Colonic mucosa (tissue), 4 donors: Measurements from ENCODE around the gene GRK5. TPM values are rescaled to one million over a fixed set of nuclear protein-coding genes. Genes with fewer than 3 reads are reported as not detected.
A peak's percentile ranks its signal among the peaks of the same experiment; 100 is the strongest.

Experiments
- DNase-seq: peaks from one replicate; pipeline ENCODE4 v3.0.0-alpha.2; 2020
- H3K27ac ChIP-seq: fragments of 200-600 bp; one replicate; pipeline ENCODE4 v1.8.0; 2021
- H3K27me3 ChIP-seq: fragments of 200-600 bp; one replicate; pipeline ENCODE4 v1.8.0; 2021
- H3K36me3 ChIP-seq: fragments of 200-600 bp; one replicate; pipeline ENCODE4 v1.8.0; 2021
- H3K4me1 ChIP-seq: fragments of 200-600 bp; one replicate; pipeline ENCODE4 v1.8.0; 2021; ENCODE audit warnings: mild to moderate bottlenecking
- H3K4me3 ChIP-seq: fragments of 200-600 bp; one replicate; pipeline ENCODE4 v1.8.0; 2021
- H3K9ac ChIP-seq, 2 donors: one replicate each; pipeline ENCODE4 v1.7.0; 2013; ENCODE audit warnings: control low read depth in 2 of 2, low read depth in 2 of 2, low read length in 2 of 2
- H3K9me3 ChIP-seq: fragments of 200-600 bp; one replicate; pipeline ENCODE4 v1.8.0; 2021
- intact Hi-C: fragments of 100-400 bp; cut with DNase I; formaldehyde crosslinking; loops from one replicate; pipeline ENCODE4 v1.14.1; 2022
- total RNA-seq, 2 donors: library from RNA; stranded (reverse); fragmentation: NEBNext Ultra II Directional in 1 of 2; extraction: Animal tissue kit (Norgen Biotek cat#: 25700) in 1 of 2; gene quantifications; one replicate each; pipeline ENCODE4 v1.2.1, GENCODE V29; 2021
- TF ChIP-seq, protein P1 (sequence below): fragments of 200-600 bp; IDR thresholded peaks from one replicate; pipeline ENCODE4 v1.8.0; 2022; ENCODE audit warnings: antibody characterized with exemption, mild to moderate bottlenecking
- donor health status: healthy.
- donor health status: DM: no; HTN: no; CAD: no.
- donor health status: DM: no; HTN: no; CAD: no.

The GRK5 gene
- total RNA-seq, 2 donors from 2014 or later: 4.6 to 12.7 TPM

DNA sequence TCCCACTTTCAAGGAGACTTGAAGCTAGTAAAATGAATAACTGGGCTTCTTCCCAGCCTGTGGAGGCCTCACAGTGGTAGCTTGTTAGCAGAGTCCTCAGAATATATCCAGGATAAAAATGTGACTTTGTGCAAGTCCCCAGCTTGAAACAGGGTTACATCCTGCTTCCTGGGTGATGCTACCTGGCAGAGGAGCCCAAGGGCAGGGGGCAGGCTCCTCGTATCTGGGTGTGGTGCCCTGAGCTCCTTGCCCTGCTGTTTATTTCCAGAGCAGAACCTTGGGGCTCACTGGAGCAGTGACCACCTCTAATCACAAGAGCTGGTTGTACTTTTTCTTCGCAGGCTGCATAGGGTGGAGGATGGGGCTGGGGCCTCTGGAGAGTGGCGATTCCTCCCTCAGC, 94.8 kb downstream of the GRK5 start:
- Histone ChIP-seq H3K9me3 (no peaks in the 10 kb centered on the region), H3K36me3 (no peaks in the 10 kb centered on the region), H3K4me3 (no peak overlapping the region), H3K9ac (no peak overlapping the region), H3K27ac (no peak overlapping the region), H3K27me3 (no peaks in the 10 kb centered on the region), H3K4me1 (no peaks in the 10 kb centered on the region)
- TF ChIP-seq, protein P1, sequence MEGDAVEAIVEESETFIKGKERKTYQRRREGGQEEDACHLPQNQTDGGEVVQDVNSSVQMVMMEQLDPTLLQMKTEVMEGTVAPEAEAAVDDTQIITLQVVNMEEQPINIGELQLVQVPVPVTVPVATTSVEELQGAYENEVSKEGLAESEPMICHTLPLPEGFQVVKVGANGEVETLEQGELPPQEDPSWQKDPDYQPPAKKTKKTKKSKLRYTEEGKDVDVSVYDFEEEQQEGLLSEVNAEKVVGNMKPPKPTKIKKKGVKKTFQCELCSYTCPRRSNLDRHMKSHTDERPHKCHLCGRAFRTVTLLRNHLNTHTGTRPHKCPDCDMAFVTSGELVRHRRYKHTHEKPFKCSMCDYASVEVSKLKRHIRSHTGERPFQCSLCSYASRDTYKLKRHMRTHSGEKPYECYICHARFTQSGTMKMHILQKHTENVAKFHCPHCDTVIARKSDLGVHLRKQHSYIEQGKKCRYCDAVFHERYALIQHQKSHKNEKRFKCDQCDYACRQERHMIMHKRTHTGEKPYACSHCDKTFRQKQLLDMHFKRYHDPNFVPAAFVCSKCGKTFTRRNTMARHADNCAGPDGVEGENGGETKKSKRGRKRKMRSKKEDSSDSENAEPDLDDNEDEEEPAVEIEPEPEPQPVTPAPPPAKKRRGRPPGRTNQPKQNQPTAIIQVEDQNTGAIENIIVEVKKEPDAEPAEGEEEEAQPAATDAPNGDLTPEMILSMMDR: no peak
- DNase-seq: no peak
- intact Hi-C loops: no loop called here

DNA sequence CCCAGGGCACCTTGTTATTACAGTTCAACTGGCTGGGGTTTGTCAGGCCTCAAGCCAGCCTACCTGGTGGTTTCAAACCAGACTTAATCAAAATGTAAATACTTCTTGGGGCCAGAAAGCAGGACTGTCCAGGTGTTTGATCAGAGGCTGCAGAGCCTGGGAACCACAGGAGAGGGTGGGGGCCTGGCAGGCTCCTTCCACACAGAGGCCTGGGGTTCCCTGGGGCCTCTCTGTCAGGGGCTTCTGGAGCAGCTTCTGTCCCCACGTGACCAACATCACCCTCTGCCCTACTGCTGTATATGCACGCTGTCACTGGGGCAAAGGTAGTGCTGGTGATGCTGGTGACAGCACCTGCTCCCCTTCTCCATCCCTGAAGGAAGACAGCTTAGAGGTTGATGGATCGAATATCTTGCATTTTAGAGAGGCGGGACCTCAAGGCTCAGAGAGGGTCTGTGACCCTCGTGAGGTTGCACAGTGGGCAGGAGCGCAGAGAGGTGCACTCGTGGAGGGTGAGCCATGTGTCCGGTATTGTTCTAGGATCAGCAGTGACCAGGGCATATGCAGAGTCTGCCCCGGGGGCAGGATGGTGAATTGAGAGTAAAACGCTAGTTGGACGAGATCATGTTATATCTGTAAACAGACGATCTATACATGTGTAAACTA, 95.4 kb downstream of the GRK5 start:
- intact Hi-C loops: no loop called here
- Histone ChIP-seq H3K9me3 (no peaks in the 10 kb centered on the region), H3K36me3 (no peaks in the 10 kb centered on the region), H3K27me3 (no peaks in the 10 kb centered on the region), H3K27ac (no peak overlapping the region), H3K4me1 (no peaks in the 10 kb centered on the region), H3K9ac (no peak overlapping the region), H3K4me3 (no peak overlapping the region)
- TF ChIP-seq, protein P1: no peak
- no peak for DNase-seq

DNA sequence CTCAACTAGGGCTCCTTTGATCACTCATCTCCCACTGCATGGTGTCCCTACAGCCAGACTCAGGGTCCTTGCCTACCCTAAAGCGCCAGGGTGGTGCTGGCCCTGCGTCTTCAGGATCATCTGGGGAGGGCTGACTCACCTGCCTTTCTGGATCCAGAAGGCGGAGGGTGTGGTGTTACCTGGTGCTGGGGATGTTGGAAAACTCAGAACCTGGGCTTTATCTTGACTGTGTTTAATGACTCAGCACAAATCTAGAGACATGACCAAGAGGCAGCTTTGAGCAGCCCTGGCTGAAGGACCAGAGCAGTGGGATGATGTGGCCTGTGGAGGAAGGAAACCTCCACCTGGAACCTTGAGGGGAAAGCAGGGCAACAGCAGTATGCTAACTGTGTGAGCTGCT, 96.5 kb downstream of the GRK5 start:
- TF ChIP-seq, protein P1: no peak
- Histone ChIP-seq H3K27me3 (no peaks in the 10 kb centered on the region), H3K9me3 (no peaks in the 10 kb centered on the region), H3K9ac (no peak overlapping the region), H3K36me3 (no peaks in the 10 kb centered on the region), H3K4me1 (no peaks in the 10 kb centered on the region), H3K27ac (no peak overlapping the region), H3K4me3 (no peak overlapping the region)
- no peak for DNase-seq
- intact Hi-C loops: no loop called here

DNA sequence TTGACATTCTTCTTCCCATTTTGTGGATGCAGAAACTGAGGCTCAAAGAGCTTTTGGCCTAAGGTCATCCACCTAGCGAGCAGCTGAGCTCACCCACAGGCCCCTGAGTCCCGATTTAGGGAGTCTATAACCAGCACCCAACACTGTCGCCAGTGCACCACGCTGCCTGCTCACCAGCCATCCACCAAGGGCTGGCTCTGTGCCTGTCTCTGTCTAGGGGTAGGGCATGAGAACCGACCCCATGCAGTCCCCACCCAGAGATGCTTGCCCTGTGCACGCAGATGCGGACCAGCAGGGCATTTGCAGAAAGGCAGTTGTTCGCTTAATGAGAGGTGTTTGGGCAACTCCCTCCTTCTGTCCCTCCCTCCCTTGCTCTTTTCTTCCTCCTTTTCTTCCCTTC, 97.2 kb downstream of the GRK5 start:
- no peaks in the 10 kb centered on the region for H3K4me1 ChIP-seq
- no peaks in the 10 kb centered on the region for H3K9me3 ChIP-seq
- no peak overlapping the region for H3K27ac ChIP-seq
- no peaks in the 10 kb centered on the region for H3K36me3 ChIP-seq
- H3K4me3 ChIP-seq: no peak overlapping the region
- H3K9ac ChIP-seq: no peak overlapping the region
- intact Hi-C loops: no loop called here
- no peak for DNase-seq
- H3K27me3 ChIP-seq: no peaks in the 10 kb centered on the region
- TF ChIP-seq, protein P1: no peak

DNA sequence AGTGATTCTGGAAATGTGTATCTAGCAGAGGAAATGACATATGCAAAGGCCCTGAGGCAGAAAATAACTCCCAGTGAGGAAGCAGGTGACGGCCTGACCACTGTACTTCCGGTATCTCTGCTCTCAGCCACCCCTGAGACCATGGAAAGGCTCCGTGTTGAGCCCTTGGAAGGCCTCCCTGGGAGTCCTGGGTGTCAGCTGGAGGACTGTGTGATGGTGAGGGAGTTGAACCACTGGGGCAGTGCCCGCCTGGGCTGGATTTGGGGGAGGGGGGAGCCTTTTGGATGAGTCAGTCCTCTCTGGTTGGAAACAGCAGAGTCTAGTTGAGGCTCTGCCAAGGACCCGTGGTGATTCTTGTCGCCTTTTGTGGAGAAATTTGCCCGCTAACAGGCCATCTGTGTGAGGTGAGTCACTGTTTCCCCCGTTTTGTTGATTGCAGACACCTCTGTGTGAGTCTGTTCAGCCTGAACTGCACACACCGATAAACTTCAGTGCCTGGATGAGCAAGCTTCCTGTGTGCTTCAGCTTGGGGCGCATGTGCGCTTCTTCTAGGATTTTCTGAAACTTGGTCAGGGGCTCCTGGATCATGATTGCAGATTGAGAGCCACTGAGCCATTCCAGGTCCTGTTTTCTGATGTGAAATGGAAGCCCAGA, 98.6 kb downstream of the GRK5 start:
- Histone ChIP-seq H3K27ac (peak overlapping the region; percentile 78), H3K9me3 (no peaks in the 10 kb centered on the region), H3K36me3 (no peaks in the 10 kb centered on the region), H3K4me1 (no peaks in the 10 kb centered on the region), H3K27me3 (no peaks in the 10 kb centered on the region), H3K9ac (no peak overlapping the region), H3K4me3 (no peak overlapping the region)
- intact Hi-C loops: no loop called here
- DNase-seq: peak; percentile 46
- TF ChIP-seq, protein P1: no peak
